ENCODE results near the gene HOXB7. TPM values are rescaled to one million over a fixed set of nuclear protein-coding genes. Genes with fewer than 3 reads are reported as not detected.

Gene HOXB7
- total and polyA plus RNA-seq, 12 donors, result 0.13 to 0.62 (median 0.29) TPM; not detected in 6

DNA sequence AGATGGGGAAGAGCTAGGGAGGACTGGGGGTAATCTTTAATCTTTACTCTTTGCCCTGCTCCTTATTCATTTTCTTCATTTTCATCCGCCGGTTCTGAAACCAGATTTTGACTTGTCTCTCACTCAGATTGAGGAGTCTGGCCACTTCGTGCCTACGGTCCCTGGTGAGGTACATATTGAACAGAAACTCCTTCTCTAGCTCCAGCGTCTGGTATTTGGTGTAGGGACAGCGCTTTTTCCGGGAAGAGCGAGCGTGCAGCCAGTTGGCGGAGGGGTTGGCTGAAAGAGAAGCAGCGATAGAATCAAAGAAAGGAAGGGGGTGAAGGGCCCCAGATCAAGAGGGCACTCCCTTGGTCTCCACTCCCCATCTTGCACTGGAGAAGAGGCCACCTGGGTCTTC is 12.0 kb upstream of the HOXB7 start:
- H3K9me3 ChIP-seq, result no peaks in the 10 kb centered on the region
- H3K27ac ChIP-seq, result no peak overlapping the region
- no peak overlapping the region for H3K4me3 ChIP-seq
- ATAC-seq (no peak), DNase-seq (no peak)
- intact Hi-C loops (cut with DNase I), result no loop called here
- H3K27me3 ChIP-seq, result peaks cover 65 to 100% (median 100%) of the 10 kb centered on the region in 7 donors
- peaks cover 7 to 37% (median 32%) of the 10 kb centered on the region in 9 donors for H3K4me1 ChIP-seq
- no peak for TF ChIP-seq CTCF (IDR thresholded peaks at IDR 0.05)
- WGBS, 2 donors, result 12 to 17% methylated on average over 11 of the region's 11 CpGs
- H3K36me3 ChIP-seq, result no peaks in the 10 kb centered on the region

- Histone ChIP-seq H3K9me3 (no peaks in the 10 kb centered on the region), H3K27ac (no peak overlapping the region), H3K4me1 (peaks cover 7 to 36% (median 30%) of the 10 kb centered on the region in 9 donors), H3K36me3 (no peaks in the 10 kb centered on the region), H3K27me3 (peaks cover 69 to 100% (median 100%) of the 10 kb centered on the region in 7 donors), H3K4me3 (no peak overlapping the region)
- 7 to 12% methylated on average over 41 of the region's 41 CpGs for WGBS, 2 donors
- DNase-seq (no peak), ATAC-seq (no peak)
- no peak for TF ChIP-seq CTCF (IDR thresholded peaks at IDR 0.05)
- intact Hi-C loops (cut with DNase I), result no loop called here
Measured at GRCh38 chr17:48621410-48622392, 10.9 kb upstream of the HOXB7 start.

GRCh38 chr17:48620461-48621139 is 9.8 kb upstream of the HOXB7 start:
- TF ChIP-seq CTCF (IDR thresholded peaks at IDR 0.05), result no peak
- peaks cover 80 to 100% (median 100%) of the 10 kb centered on the region in 7 donors for H3K27me3 ChIP-seq
- no peaks in the 10 kb centered on the region for H3K9me3 ChIP-seq
- intact Hi-C loops (cut with DNase I), result no loop called here
- no peak overlapping the region for H3K27ac ChIP-seq
- 20 to 28% methylated on average over 6 of the region's 6 CpGs for WGBS, 2 donors
- no peak overlapping the region for H3K4me3 ChIP-seq
- H3K4me1 ChIP-seq, result peaks cover 3 to 28% (median 19%) of the 10 kb centered on the region in 9 donors
- DNase-seq (no peak), ATAC-seq (no peak)
- H3K36me3 ChIP-seq, result peaks cover 0 to 2% (median 0%) of the 10 kb centered on the region in 9 donors

DNA sequence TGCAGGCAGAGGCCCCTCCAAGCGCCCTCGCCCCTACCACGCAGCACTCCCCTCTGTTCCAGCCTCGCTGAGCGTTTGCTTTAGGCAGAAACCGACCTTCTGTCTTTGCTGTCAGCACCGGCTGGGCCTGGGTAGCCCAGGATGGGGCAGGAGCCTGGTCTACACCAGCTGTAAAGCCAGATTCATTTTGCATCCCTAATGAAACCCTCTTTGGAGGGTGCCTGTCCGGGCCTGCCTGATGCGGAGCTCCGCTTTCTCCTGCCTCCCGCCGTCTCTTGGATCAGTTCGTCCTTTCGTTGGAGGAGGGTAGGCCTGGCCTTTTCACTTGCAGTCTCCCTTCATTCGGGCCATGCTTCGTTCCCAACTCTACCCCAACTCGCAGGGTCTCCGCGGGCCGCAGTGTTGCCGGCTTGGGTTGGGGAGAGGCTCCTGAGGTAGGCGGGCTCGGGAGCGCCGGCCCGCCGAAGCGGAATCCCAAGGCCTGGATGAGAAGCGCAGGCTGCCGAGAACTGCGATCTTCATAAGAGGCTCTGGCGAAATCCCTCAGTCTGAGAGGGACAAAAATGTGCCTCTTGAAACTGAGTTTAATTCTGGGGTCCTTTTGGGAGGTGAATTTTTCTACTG is 9.1 kb upstream of the HOXB7 start:
- 9 to 20% methylated on average over 32 of the region's 32 CpGs for WGBS, 2 donors
- intact Hi-C loops (cut with DNase I), result loop anchor here in 9 of 10 donors (5.0 to 10.0 kb wide), 8 partner anchors 268 to 595 kb away; no protein-coding TSS in a partner anchor
- Histone ChIP-seq H3K27me3 (peaks cover 78 to 100% (median 100%) of the 10 kb centered on the region in 7 donors), H3K9me3 (no peaks in the 10 kb centered on the region), H3K27ac (no peak overlapping the region), H3K4me3 (no peak overlapping the region), H3K36me3 (peaks cover 0 to 5% (median 0%) of the 10 kb centered on the region in 9 donors), H3K4me1 (peaks cover 0 to 23% (median 12%) of the 10 kb centered on the region in 9 donors)
- ATAC-seq (no peak), DNase-seq (no peak)
- no peak for TF ChIP-seq CTCF (IDR thresholded peaks at IDR 0.05)

Measured in heart right ventricle (tissue), 16 donors.